IMR-90 (cell line): ENCODE data around the gene CISTR.
"Not testable (repeated sequence)": the region's sequence is repeated elsewhere in the genome, so short reads cannot be mapped to it uniquely, and the experiment has no call there.

ENCODE experiments used
- CEBPB ChIP-seq: IDR thresholded peaks from 2 replicates; pipeline ENCODE4 v1.6.1; 2012; ENCODE audit warnings: low read depth, low read length, improper control_type of control experiment
- CTCF ChIP-seq: conservative IDR thresholded peaks from 2 replicates; pipeline ENCODE4 v1.5.1; 2012; ENCODE audit warnings: mild to moderate bottlenecking, low read depth, low read length, improper control_type of control experiment
- POLR2A ChIP-seq: IDR thresholded peaks from 2 replicates; pipeline ENCODE4 v1.6.1; 2012; ENCODE audit warnings: mild to moderate bottlenecking, low read depth, low read length
- RFX5 ChIP-seq: IDR thresholded peaks from 2 replicates; pipeline ENCODE4 v1.8.0; 2012; ENCODE audit warnings: low read depth, mild to moderate bottlenecking, low read length, moderate library complexity
- USF2 ChIP-seq: fragments of 150-350 bp; IDR thresholded peaks from 2 replicates; pipeline ENCODE4 v1.6.1; 2017; ENCODE audit warnings: mild to moderate bottlenecking, antibody characterized with exemption, low read length, low read depth

GRCh38 chr12:53762793-53763192, 11.0 kb upstream of the CISTR start:
- not testable (repeated sequence) for TF ChIP-seq CTCF, POLR2A, USF2, RFX5, CEBPB
